Measurements from ENCODE around the gene LARP7. TPM values are rescaled to one million over a fixed set of nuclear protein-coding genes. Genes with fewer than 3 reads are reported as not detected.
"Not testable (repeated sequence)": the region's sequence is repeated elsewhere in the genome, so short reads cannot be mapped to it uniquely, and the experiment has no call there.

Gene LARP7
- total RNA-seq, 1 experiment from 2014 or later, result 27.2 TPM

GRCh38 chr4:112704991-112705845 lies 68.3 kb downstream of the LARP7 start:
- peak; percentile 63 for DNase-seq (ENCODE audit: low read depth)
- in situ Hi-C loops (cut with HindIII; ENCODE audit: low pct_unique_long_range_greater_than_20kb, low sequenced_read_pairs), result no loop called here

- peak; percentile 14 for DNase-seq (ENCODE audit: low read depth)
- in situ Hi-C loops (cut with HindIII; ENCODE audit: low pct_unique_long_range_greater_than_20kb, low sequenced_read_pairs), result not testable (repeated sequence)
Measured at GRCh38 chr4:112705891-112706839, 69.2 kb downstream of the LARP7 start.

- in situ Hi-C loops (cut with HindIII; ENCODE audit: low pct_unique_long_range_greater_than_20kb, low sequenced_read_pairs), result no loop called here
- no peak for DNase-seq (ENCODE audit: low read depth)
Measured at GRCh38 chr4:112706840-112707207, 69.9 kb downstream of the LARP7 start.

Other genes starting within 250 kb of the LARP7 start
- gene NEUROG2, start 121.0 kb upstream of the LARP7 start, total RNA-seq (2014; rRNA removed; shearing (Covaris generic); ENCODE audit: low replicate concordance), result not detected in 2 replicates
- gene ZGRF1, start 234 bp upstream of the LARP7 start, total RNA-seq (2014; rRNA removed; shearing (Covaris generic); ENCODE audit: low replicate concordance), result 3.6 and 5.4 TPM in 2 replicates

Measured in Caki2 (cell line).